ENCODE measurements around the gene KLK6. TPM values are rescaled to one million over a fixed set of nuclear protein-coding genes. Genes with fewer than 3 reads are reported as not detected.

KLK6 gene
- polyA plus RNA-seq, 1 donor, result 28.0 TPM

DNA sequence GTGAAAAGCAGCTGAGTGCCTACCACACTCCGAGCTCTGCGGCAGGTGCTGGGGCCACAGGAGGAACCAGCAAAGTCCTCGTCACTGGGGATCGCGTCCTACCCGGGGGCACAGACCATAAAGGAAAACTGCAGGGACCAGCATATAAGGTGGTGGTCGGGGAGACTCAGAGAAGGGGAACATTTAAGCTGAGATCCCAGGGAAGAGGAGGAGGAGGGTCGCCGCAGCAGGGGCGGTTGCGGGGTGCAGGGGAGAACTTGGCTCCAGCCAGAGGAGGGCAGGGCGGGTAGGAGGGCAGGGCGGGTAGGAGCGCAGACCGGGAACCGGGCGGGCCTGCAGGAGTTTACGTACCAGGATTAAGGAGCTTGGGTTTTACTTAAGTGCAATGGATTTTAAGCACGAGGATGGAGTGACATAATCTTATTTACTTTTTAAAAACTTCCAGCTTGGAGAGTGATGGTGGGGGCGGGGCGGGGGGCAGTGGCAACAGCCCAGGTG is 57.2 kb downstream of the KLK6 start:
- DNase-seq, result no peak

DNA sequence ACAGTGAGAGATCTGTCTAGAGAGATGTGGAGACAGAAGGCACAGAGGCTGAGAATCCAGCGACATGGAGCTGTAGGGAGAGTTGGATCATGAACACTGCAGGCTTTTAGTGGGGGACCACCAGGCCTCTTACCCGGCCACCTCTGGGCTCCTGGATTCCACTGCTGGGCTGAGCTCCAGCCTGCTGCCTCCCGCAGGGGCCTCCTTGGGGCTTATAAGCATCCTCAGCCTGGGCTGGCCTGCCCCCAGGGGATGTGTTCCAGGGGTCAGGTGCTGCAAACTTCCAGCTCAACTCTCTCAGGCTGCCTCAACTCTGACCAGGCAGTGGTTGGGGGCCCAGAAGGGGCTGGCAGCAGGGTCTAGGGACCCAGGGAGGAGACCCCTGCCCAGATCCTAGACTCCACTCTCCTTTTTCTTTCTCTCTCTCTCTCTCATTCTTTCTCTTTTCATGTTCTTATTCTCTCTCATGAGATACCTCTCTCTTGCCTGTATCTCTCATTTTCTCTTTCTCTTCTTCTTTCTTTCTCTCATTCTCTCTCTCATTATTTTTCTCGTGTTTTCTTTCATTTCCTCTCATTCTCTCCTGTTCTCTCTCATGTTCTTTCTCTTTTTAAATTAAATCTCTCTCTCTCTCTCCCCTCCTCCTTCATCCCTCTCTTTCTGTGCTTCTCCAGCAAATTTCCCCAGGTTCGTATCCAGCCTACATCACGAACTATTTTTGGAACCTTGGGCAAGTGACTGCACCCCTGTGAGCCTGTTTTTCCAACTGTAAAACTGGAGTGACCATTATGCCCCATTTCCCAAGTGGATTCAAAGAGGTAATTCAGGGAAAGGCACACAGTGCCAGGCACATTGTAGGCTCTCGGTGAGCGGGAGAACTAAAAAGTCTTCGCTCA is 57.9 kb downstream of the KLK6 start, which contains the start of gene KLK4:
Gene KLK4 (minus strand): TSS at position 190 of the 896 bp plus-strand sequence. CDS start 657 bp downstream, outside the sequence.
- DNase-seq, result no peak

DNA sequence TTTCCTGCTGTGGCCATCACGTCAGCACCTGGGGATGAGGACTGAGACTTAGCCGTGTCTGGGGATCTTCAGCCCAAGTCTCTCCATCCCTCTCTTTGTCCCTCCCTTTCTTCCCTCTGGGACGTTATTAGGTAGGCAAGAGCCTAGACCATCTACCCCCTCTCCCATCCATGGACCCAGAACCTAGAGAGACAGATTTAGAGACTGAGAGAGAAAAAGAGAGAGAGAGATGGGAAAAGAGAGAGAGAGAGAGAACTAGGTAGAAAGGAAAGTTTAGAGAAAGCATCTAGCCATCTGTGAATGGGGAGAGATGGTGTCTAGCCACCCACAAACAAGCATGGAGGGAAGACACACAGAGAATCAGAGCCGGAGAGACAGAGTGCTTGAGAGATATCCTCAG is 58.7 kb downstream of the KLK6 start:
- no peak for DNase-seq

DNA sequence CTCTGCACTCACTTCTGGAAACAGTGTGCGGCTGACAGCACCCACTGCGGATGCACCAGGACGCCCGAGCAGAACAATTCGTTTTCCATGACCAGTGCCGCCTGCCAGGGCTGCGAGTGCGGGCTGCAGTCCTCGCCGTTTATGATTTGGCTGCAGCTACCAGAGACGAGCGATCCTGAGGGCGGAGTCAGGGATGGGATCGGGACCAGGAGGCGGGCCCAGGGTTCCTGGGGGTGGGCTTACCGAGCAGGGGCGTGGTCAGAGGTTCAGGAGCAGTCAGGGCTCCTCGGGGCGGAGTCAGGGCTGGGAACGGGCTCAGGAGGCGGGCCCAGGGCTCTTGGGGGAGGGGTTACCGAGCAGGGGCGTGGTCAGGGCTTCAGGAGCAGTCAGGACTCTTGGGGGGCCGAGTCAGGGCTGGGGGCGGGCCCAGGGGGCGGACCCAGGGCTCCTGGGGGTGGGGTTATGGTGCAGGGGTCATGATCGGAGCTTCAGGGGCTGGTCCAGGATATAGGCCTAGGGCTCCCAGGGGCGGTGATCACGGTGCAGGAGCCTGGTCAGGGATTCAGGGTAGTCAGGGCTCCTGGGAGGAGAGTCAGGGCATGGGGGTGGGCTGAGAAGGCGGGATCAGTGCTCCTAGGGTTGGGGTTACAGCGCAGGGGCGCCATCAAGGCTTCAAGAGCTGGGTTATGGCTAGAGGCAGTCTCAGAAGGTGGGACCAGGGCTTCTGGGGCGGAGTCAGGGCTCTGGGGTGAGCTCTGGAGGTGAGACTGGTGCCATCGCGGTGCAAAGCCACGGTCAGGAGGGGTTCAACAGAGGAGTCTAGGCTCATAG is 59.9 kb downstream of the KLK6 start:
- peak; percentile 49 for DNase-seq

Other genes starting within 250 kb of the KLK6 start
- gene SHANK1, start 249.8 kb downstream of the KLK6 start, polyA plus RNA-seq (ENCODE audit: insufficient read length), result 4.8 TPM
- 22.3 TPM for gene CLEC11A, start 246.2 kb downstream of the KLK6 start, polyA plus RNA-seq (ENCODE audit: insufficient read length)
- not detected for gene GPR32, start 199.1 kb downstream of the KLK6 start, polyA plus RNA-seq (ENCODE audit: insufficient read length)
- 0.23 TPM for gene ACP4, start 179.2 kb downstream of the KLK6 start, polyA plus RNA-seq (ENCODE audit: insufficient read length)
- 0.96 TPM for gene KLK1, start 145.8 kb downstream of the KLK6 start, polyA plus RNA-seq (ENCODE audit: insufficient read length)
- gene KLK15, start 136.0 kb downstream of the KLK6 start, polyA plus RNA-seq (ENCODE audit: insufficient read length), result not detected
- gene KLK3, start 114.7 kb downstream of the KLK6 start, polyA plus RNA-seq (ENCODE audit: insufficient read length), result 0.68 TPM
- 0.27 TPM for gene KLK2, start 96.2 kb downstream of the KLK6 start, polyA plus RNA-seq (ENCODE audit: insufficient read length)
- not detected for gene KLK4, start 58.2 kb downstream of the KLK6 start, polyA plus RNA-seq (ENCODE audit: insufficient read length)
- gene KLK5, start 16.6 kb downstream of the KLK6 start, polyA plus RNA-seq (ENCODE audit: insufficient read length), result 1.2 TPM
- 4.6 TPM for gene KLK7, start 14.3 kb upstream of the KLK6 start, polyA plus RNA-seq (ENCODE audit: insufficient read length)
- 3.9 TPM for gene KLK8, start 32.0 kb upstream of the KLK6 start, polyA plus RNA-seq (ENCODE audit: insufficient read length)
- 0.17 TPM for gene KLK10, start 50.1 kb upstream of the KLK6 start, polyA plus RNA-seq (ENCODE audit: insufficient read length)
- gene KLK11, start 57.0 kb upstream of the KLK6 start, polyA plus RNA-seq (ENCODE audit: insufficient read length), result 0.15 TPM
- gene KLK12, start 65.4 kb upstream of the KLK6 start, polyA plus RNA-seq (ENCODE audit: insufficient read length), result not detected
- gene KLK13, start 95.5 kb upstream of the KLK6 start, polyA plus RNA-seq (ENCODE audit: insufficient read length), result 0.76 TPM
- 0.45 TPM for gene KLK14, start 113.3 kb upstream of the KLK6 start, polyA plus RNA-seq (ENCODE audit: insufficient read length)
- gene CTU1, start 138.8 kb upstream of the KLK6 start, polyA plus RNA-seq (ENCODE audit: insufficient read length), result 1.8 TPM
- 1.4 TPM for gene SIGLEC9, start 155.3 kb upstream of the KLK6 start, polyA plus RNA-seq (ENCODE audit: insufficient read length)
- gene SIGLEC7, start 172.7 kb upstream of the KLK6 start, polyA plus RNA-seq (ENCODE audit: insufficient read length), result not detected

Measured in left kidney (tissue), 2 donors.